Activated B cell treated with CpG ODN at 0.5 μM for 24 hours (primary cell): ENCODE data around the gene TBATA. TPM values are rescaled to one million over a fixed set of nuclear protein-coding genes. Genes with fewer than 3 reads are reported as not detected.

ENCODE experiments used
- ATAC-seq: fragments of 200-7000 bp; cut with Tn5 transposase; one replicate; pipeline ENCODE4 v1.10.0; 2021; ENCODE audit warnings: low read depth, mild to moderate bottlenecking, moderate library complexity
- CTCF ChIA-PET: fragments of 350-600 bp; sonication (Branson Sonifier 250); formaldehyde crosslinking; loops from one replicate; lab custom pipeline; 2021; ENCODE audit warnings: antibody characterized with exemption; lab: Charles Lee
- POLR2A ChIA-PET: fragments of 350-600 bp; sonication (Branson Sonifier 250); formaldehyde crosslinking; loops from one replicate; lab custom pipeline; 2021; ENCODE audit warnings: antibody characterized with exemption; lab: Charles Lee
- DNase-seq: peaks from one replicate; pipeline ENCODE4 v3.0.0; 2022
- H3K27ac Mint-ChIP-seq: one replicate; pipeline ENCODE4 v1.8.0; 2020; ENCODE audit warnings: mixed read lengths
- H3K27me3 Mint-ChIP-seq: one replicate; pipeline ENCODE4 v1.8.0; 2021; ENCODE audit warnings: mixed read lengths
- H3K36me3 Mint-ChIP-seq: one replicate; pipeline ENCODE4 v1.8.0; 2021; ENCODE audit warnings: low read depth, mixed read lengths
- H3K4me1 Mint-ChIP-seq: one replicate; pipeline ENCODE4 v1.8.0; 2021; ENCODE audit warnings: mixed read lengths
- H3K4me3 Mint-ChIP-seq: one replicate; pipeline ENCODE4 v1.8.0; 2020; ENCODE audit warnings: mild to moderate bottlenecking, mixed read lengths
- H3K9me3 Mint-ChIP-seq: one replicate; pipeline ENCODE4 v1.8.0; 2020; ENCODE audit warnings: mixed read lengths
- intact Hi-C: fragments of 100-400 bp; cut with micrococcal nuclease; formaldehyde crosslinking; loops from one replicate; pipeline ENCODE4 v1.15.1; 2024
- total RNA-seq: library from RNA; stranded (reverse); gene quantifications from 2 replicates; pipeline ENCODE4 v1.2.3, GENCODE V29; 2022
- TF ChIP-seq, protein P1 (sequence below): fragments of 200-600 bp; IDR thresholded peaks from one replicate; pipeline ENCODE4 v1.8.0; 2022; ENCODE audit warnings: antibody characterized with exemption, mild to moderate bottlenecking

TBATA gene, protein sequence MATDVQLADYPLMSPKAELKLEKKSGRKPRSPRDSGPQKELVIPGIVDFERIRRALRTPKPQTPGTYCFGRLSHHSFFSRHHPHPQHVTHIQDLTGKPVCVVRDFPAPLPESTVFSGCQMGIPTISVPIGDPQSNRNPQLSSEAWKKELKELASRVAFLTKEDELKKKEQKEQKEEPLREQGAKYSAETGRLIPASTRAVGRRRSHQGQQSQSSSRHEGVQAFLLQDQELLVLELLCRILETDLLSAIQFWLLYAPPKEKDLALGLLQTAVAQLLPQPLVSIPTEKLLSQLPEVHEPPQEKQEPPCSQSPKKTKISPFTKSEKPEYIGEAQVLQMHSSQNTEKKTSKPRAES
- total RNA-seq, result not detected in 2 replicates

DNA sequence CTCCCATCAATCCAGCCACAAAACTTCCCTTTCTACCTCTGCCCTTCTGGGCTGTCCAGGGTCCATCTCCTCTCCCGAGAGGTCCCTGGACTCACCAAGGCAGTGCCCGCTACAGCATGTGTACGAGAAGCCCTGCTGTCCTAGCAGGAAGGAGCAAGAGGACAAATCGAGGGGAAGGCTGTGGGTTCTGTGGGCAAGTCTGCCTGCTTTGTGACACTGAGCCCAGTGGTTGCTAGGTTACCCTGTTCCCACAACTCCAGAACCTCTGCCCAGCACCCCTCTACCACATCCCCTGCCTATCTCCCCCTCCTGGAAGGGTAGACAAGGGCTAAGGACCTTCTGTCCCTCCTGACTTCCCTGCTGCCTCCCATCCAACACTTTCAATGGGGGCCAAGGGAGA, at the start of gene TBATA:
TSS of gene TBATA (minus strand) at position 188 of the 400 bp plus-strand sequence. CDS start 1,998 bp downstream, outside the sequence.
- no peaks in the 10 kb centered on the region for H3K4me1 Mint-ChIP-seq
- DNase-seq (no peak), ATAC-seq (no peak)
- intact Hi-C loops, result no loop called here
- no peaks in the 10 kb centered on the region for H3K36me3 Mint-ChIP-seq
- H3K4me3 Mint-ChIP-seq, result no peak within 1 kb of the TSS
- no peak within 1 kb of the TSS for H3K27ac Mint-ChIP-seq
- ChIA-PET CTCF (no interaction called here), POLR2A (no interaction called here)
- TF ChIP-seq, protein P1, sequence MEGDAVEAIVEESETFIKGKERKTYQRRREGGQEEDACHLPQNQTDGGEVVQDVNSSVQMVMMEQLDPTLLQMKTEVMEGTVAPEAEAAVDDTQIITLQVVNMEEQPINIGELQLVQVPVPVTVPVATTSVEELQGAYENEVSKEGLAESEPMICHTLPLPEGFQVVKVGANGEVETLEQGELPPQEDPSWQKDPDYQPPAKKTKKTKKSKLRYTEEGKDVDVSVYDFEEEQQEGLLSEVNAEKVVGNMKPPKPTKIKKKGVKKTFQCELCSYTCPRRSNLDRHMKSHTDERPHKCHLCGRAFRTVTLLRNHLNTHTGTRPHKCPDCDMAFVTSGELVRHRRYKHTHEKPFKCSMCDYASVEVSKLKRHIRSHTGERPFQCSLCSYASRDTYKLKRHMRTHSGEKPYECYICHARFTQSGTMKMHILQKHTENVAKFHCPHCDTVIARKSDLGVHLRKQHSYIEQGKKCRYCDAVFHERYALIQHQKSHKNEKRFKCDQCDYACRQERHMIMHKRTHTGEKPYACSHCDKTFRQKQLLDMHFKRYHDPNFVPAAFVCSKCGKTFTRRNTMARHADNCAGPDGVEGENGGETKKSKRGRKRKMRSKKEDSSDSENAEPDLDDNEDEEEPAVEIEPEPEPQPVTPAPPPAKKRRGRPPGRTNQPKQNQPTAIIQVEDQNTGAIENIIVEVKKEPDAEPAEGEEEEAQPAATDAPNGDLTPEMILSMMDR, result no peak
- H3K9me3 Mint-ChIP-seq, result no peaks in the 10 kb centered on the region
- peaks cover 11% of the 10 kb centered on the region for H3K27me3 Mint-ChIP-seq

DNA sequence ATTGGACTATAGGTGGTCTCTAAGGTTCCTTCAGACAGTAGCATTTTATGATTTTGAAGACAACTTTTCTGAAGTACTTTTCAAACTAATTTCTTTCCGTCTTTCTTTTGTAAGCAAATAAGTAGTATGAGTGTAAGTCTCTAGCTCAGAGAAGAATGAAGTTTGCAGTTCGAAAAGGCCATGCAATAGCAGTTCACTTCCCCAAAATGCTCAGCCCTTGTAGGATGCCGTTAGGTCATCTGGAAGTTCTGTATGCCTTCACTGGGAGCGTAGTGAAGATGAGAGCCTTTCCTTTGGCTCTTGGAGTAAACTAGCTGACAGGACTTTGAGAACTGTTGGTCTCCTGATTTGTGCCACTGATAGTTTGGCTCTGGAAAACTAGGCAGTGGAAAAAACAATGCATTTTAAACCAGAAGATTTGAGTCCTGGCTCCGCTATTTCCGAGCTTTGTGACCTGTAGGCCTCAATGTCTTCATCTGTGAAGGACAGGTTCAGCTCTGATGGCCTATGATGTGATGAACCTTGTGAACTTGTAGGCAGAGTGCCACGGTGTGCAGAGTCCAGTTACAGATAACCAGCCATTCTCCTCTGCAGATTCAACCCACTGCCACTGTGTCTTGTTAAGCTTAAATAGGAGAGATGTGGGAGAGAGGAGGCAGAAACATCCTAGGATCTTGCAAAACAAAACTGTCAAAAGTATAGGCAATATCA, 49.4 kb upstream of the TBATA start:
- peaks cover 6% of the 10 kb centered on the region for H3K9me3 Mint-ChIP-seq
- no peak for DNase-seq
- peaks cover 7% of the 10 kb centered on the region for H3K4me1 Mint-ChIP-seq
- CTCF ChIA-PET, result no interaction called here
- H3K27ac Mint-ChIP-seq, result no peak overlapping the region
- H3K4me3 Mint-ChIP-seq, result no peak overlapping the region
- no peaks in the 10 kb centered on the region for H3K27me3 Mint-ChIP-seq
- intact Hi-C loops, result no loop called here
- POLR2A ChIA-PET, result no interaction called here
- no peak for ATAC-seq
- TF ChIP-seq, protein P1, result no peak
- peaks cover 53% of the 10 kb centered on the region for H3K36me3 Mint-ChIP-seq

DNA sequence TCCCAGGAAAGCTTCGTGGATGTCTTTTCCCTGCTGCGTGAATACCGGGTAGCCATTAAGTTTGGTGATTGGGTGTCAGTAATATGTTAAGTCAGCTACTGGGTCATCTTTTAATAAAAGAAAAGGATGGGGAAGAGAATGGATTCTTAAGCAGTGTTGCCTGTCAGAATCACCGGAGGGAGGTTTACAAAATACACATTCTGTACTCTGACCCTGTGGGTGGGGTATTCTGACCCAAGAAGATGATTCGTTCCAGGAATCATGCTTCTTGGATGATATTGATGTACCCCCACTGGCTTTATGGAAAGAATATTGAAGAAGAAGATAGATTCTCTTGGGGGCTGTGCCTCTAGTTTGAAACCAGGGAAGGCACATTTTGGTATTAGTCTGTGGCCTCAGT, 48.8 kb upstream of the TBATA start:
- TF ChIP-seq, protein P1, result no peak
- peaks cover 52% of the 10 kb centered on the region for H3K36me3 Mint-ChIP-seq
- H3K27ac Mint-ChIP-seq, result no peak overlapping the region
- DNase-seq (no peak), ATAC-seq (no peak)
- intact Hi-C loops, result no loop called here
- peaks cover 6% of the 10 kb centered on the region for H3K9me3 Mint-ChIP-seq
- no peak overlapping the region for H3K4me3 Mint-ChIP-seq
- H3K4me1 Mint-ChIP-seq, result peaks cover 7% of the 10 kb centered on the region
- ChIA-PET CTCF (no interaction called here), POLR2A (no interaction called here)
- H3K27me3 Mint-ChIP-seq, result no peaks in the 10 kb centered on the region

DNA sequence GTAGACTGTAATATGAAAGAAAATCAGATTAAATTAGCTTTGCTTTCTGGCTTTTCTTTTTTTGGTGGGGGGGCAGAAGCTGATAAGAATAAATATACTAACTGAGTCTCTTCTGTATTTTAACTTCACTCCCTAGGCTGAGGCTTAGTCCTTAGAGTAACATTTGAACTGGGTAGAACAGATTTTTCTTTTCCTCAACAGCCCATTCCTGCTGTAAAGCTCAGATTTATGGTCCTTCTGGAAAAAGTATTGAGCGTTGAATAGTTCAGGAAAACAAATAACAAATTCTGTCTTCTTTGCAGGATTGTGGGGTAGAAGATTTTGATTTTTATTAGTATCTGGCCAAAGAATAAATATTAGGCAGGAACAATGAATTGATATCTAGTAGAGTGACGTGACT, 48.4 kb upstream of the TBATA start:
- peaks cover 7% of the 10 kb centered on the region for H3K4me1 Mint-ChIP-seq
- TF ChIP-seq, protein P1, result no peak
- no peak for DNase-seq
- POLR2A ChIA-PET, result no interaction called here
- no peak overlapping the region for H3K4me3 Mint-ChIP-seq
- no peak for ATAC-seq
- CTCF ChIA-PET, result no interaction called here
- H3K27me3 Mint-ChIP-seq, result no peaks in the 10 kb centered on the region
- H3K36me3 Mint-ChIP-seq, result peaks cover 54% of the 10 kb centered on the region
- H3K9me3 Mint-ChIP-seq, result peaks cover 6% of the 10 kb centered on the region
- no peak overlapping the region for H3K27ac Mint-ChIP-seq
- intact Hi-C loops, result no loop called here

DNA sequence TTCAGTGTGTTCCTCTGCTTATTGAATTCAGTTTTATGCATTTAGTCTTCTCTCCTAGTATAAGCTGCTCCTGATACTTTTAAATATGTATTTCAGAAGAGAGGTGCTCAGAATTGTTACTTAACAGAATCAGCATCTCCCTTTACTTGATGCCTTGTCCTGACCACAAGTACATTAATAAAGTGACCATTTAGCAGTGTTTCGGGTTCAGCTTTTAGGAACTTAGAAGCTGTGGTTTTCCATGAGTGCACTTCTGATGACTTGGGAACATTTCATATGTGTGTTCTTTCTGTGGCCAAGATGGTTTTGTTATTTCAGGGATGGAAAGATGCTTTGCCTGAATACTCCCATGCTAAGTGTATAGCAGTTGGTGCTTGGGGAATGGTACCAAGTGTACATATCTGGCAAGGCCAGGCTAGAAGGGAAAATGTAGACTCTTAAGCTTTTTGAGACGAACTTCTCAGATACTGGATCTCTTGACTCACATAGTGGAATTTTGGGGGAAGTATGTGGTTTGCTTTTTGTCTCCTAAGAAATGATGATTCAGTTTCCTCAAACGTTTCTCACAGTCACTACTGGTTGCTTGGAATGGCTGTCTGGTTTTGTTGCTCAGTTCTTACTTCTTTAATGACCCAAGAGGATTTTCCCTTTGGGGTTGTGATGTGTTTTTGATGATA, 47.8 kb upstream of the TBATA start:
- Mint-ChIP-seq H3K27ac (no peak overlapping the region), H3K4me3 (no peak overlapping the region), H3K4me1 (peaks cover 7% of the 10 kb centered on the region), H3K27me3 (no peaks in the 10 kb centered on the region), H3K36me3 (peaks cover 51% of the 10 kb centered on the region), H3K9me3 (peaks cover 2% of the 10 kb centered on the region)
- TF ChIP-seq, protein P1, result no peak
- intact Hi-C loops, result no loop called here
- ChIA-PET POLR2A (no interaction called here), CTCF (no interaction called here)
- DNase-seq (no peak), ATAC-seq (no peak)
